HL-60 (cell line): ENCODE measurements around the gene MYADML2.
"Not testable (repeated sequence)": the region's sequence is repeated elsewhere in the genome, so short reads cannot be mapped to it uniquely, and the experiment has no call there.

Source experiments
- DNase-seq, 2 experiments: peaks; one replicate each; pipeline ENCODE4 v3.0.0-alpha.2; 2010 to 2020; ENCODE audit warnings: low read depth in 1 of 2, low spot score in 1 of 2
- H3K27ac ChIP-seq: fragments of 250-450 bp; sonication (Bioruptor Pico); replicated peaks from 2 replicates; pipeline ENCODE4 v1.5.1; 2020; ENCODE audit warnings: mild to moderate bottlenecking, moderate library complexity
- H3K27me3 ChIP-seq: fragments of 250-450 bp; sonication (Bioruptor Pico); 2 replicates; pipeline ENCODE4 v1.5.1; 2021; ENCODE audit warnings: mild to moderate bottlenecking, moderate library complexity; ENCODE audit not compliant: insufficient read depth, poor library complexity, severe bottlenecking
- H3K4me3 ChIP-seq: replicated peaks from 2 replicates; pipeline ENCODE4 v1.5.1; 2011; ENCODE audit warnings: mild to moderate bottlenecking, control low read depth, low read length; ENCODE audit not compliant: insufficient read depth
- GABPA ChIP-seq: IDR thresholded peaks from 2 replicates; pipeline ENCODE4 v1.6.1; 2012; ENCODE audit warnings: low read depth
- POLR2AphosphoS5 ChIP-seq: IDR thresholded peaks from 2 replicates; pipeline ENCODE4 v1.6.1; 2012; ENCODE audit warnings: low read depth
- SPI1 ChIP-seq: IDR thresholded peaks from 2 replicates; pipeline ENCODE4 v1.6.1; 2012; ENCODE audit warnings: low read depth, mild to moderate bottlenecking, borderline replicate concordance
- TF ChIP-seq, protein P1 (sequence below): IDR thresholded peaks from 2 replicates; pipeline ENCODE4 v1.6.1; 2012; ENCODE audit warnings: low read depth; ENCODE audit not compliant: insufficient replicate concordance
- TF ChIP-seq, protein P2 (sequence below): IDR thresholded peaks from one replicate; pipeline ENCODE4 v1.5.1; 2011; ENCODE audit warnings: low read length, control low read depth, inconsistent platforms; ENCODE audit not compliant: insufficient read depth

MYADML2 gene

DNA sequence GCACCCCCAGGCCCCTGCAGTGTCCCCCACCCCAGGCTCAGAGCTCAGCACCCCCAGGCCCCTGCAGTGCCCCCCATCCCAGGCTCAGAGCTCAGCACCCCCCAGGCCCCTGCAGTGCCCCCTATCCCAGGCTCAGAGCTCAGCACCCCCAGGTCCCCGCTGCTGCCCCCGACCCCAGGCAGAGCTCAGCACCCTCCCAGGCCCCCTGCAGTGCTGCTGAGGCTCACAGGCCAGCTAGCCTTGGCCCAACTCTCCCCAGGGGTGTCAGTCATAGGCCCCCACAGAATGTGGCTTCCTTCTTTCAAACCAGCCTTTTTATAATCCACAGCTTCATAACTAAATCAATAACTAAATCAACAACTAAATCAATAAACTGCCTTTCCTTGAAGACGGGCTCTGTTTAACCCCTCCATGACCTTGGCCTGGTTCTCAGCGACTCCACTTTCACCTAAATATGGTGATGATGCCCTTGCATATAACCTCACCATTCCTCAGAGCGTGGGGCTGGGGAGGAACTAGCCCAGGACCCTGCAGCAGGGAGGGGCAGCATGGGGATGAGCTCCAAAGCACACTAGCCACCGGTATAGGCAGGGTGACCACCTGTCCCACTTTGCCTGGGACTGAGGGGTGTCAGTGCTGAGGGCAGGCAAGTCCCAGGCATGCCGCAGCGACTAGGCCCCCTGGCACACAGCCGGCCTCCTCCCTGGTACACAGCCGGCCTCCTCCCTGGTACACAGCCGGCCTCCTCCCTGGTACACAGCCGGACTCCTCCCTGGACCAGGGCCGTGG is 8.9 kb upstream of the MYADML2 start:
- DNase-seq: no peak
- H3K4me3 ChIP-seq: no peak overlapping the region
- peaks cover 7% of the 10 kb centered on the region for H3K27me3 ChIP-seq
- no peak overlapping the region for H3K27ac ChIP-seq
- TF ChIP-seq SPI1: no peak
- TF ChIP-seq, protein P1, sequence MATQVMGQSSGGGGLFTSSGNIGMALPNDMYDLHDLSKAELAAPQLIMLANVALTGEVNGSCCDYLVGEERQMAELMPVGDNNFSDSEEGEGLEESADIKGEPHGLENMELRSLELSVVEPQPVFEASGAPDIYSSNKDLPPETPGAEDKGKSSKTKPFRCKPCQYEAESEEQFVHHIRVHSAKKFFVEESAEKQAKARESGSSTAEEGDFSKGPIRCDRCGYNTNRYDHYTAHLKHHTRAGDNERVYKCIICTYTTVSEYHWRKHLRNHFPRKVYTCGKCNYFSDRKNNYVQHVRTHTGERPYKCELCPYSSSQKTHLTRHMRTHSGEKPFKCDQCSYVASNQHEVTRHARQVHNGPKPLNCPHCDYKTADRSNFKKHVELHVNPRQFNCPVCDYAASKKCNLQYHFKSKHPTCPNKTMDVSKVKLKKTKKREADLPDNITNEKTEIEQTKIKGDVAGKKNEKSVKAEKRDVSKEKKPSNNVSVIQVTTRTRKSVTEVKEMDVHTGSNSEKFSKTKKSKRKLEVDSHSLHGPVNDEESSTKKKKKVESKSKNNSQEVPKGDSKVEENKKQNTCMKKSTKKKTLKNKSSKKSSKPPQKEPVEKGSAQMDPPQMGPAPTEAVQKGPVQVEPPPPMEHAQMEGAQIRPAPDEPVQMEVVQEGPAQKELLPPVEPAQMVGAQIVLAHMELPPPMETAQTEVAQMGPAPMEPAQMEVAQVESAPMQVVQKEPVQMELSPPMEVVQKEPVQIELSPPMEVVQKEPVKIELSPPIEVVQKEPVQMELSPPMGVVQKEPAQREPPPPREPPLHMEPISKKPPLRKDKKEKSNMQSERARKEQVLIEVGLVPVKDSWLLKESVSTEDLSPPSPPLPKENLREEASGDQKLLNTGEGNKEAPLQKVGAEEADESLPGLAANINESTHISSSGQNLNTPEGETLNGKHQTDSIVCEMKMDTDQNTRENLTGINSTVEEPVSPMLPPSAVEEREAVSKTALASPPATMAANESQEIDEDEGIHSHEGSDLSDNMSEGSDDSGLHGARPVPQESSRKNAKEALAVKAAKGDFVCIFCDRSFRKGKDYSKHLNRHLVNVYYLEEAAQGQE: no peak
- TF ChIP-seq, protein P2, sequence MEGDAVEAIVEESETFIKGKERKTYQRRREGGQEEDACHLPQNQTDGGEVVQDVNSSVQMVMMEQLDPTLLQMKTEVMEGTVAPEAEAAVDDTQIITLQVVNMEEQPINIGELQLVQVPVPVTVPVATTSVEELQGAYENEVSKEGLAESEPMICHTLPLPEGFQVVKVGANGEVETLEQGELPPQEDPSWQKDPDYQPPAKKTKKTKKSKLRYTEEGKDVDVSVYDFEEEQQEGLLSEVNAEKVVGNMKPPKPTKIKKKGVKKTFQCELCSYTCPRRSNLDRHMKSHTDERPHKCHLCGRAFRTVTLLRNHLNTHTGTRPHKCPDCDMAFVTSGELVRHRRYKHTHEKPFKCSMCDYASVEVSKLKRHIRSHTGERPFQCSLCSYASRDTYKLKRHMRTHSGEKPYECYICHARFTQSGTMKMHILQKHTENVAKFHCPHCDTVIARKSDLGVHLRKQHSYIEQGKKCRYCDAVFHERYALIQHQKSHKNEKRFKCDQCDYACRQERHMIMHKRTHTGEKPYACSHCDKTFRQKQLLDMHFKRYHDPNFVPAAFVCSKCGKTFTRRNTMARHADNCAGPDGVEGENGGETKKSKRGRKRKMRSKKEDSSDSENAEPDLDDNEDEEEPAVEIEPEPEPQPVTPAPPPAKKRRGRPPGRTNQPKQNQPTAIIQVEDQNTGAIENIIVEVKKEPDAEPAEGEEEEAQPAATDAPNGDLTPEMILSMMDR: no peak
- no peak for TF ChIP-seq GABPA
- TF ChIP-seq POLR2AphosphoS5: no peak

DNA sequence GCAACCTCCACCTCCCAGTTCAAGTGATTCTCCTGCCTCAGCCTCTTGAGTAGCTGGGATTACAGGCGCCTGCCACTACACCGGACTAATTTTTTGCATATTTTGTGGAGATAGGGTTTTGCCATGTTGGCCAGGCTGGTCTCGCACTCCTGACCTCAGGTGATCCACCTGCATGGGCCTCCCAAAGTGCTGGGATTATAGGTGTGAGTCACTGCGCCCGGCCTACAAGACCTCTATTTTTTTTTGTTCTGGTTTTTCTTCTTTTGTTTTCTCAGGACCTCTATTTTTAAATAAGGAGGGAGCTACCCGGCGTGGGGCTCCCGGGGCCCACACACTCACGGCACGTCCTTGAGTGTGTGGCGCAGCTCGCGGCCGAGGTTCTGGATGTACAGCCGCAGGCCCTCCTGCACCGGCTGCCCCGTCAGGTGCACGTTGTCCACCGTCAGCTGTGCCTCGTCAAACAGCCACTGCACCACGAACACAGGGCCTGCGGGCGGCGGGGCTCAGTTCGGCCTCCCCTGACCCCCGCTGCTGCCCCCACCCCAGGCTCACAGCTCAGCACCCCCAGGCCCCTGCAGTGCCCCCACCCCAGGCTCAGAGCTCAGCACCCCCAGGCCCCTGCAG is 8.1 kb upstream of the MYADML2 start:
- no peak for DNase-seq
- Histone ChIP-seq H3K4me3 (no peak overlapping the region), H3K27me3 (peaks cover 3% of the 10 kb centered on the region), H3K27ac (no peak overlapping the region)
- TF ChIP-seq GABPA (no peak), SPI1 (no peak), POLR2AphosphoS5 (no peak)
- TF ChIP-seq, protein P2: no peak
- TF ChIP-seq, protein P1: no peak

DNA sequence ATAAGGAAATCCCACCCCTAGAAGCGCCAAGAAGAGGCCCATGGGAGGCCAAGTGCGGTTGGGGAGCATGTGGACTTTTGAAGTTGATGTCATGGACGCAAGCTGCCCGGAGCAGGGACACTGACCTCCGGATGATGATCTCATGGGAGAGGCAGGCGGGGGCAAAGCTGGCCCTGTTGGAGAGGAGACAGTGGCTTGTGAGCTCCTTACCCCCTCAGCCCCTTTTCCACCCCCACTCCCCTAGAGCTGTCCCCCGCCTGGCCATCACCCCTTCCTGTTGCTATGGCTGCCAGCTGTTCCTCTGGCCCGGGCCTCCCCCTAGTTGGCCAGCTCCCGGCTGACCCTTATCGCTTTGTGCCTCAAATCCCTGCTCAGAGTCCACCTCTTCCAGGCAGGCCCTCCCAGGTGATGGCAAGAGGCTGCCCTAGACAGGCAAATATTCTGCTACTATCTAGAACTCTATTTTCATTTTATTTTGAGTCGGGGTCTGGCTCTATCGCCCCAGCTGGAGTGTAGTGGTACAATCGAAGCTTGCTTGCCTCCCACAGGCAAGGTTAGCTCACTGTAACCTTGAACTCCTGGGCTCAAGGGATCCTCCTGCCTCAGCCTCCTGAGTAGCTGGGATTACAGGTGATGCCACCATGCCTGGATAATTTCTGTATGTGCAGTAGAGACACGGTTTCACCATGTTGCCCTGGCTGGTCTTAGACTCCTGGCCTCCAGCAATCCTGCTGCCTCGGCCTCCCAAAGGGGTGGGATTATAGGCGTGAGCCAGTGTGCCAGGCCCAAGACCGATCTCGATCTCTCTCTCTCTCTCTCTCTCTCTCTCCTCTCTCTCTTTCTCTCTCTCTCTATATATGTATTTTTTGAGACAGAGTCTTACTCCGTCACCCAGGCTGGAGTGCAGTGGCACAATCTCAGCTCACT is 7.4 kb upstream of the MYADML2 start:
- H3K4me3 ChIP-seq: no peak overlapping the region
- TF ChIP-seq SPI1 (no peak), GABPA (no peak), POLR2AphosphoS5 (no peak)
- TF ChIP-seq, protein P2: no peak
- TF ChIP-seq, protein P1: no peak
- H3K27me3 ChIP-seq: no peaks in the 10 kb centered on the region
- no peak for DNase-seq
- no peak overlapping the region for H3K27ac ChIP-seq

DNA sequence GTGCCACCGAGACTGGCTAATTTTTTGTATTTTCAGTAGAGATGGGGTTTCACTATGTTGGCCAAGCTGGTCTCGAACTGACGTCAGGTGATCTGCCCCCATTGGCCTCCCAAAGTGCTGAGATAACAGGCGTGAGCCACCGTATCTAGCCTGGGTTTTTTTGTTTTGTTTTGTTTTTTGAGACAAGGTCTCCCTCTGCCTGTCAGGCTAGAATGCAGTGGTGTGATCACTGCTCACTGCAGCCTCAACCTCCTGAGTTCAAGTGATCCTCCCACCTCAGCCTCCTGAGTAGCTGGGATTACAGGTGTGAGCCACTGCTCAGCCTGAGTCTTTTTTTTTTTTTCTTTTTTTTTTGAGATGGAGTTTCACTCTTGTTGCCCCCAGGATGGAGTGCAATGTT is 6.4 kb upstream of the MYADML2 start:
- H3K4me3 ChIP-seq, H3K27ac ChIP-seq, DNase-seq, H3K27me3 ChIP-seq: not testable (repeated sequence)
